Liver (tissue), 9 donors: ENCODE results near the gene PLXDC2. TPM values are rescaled to one million over a fixed set of nuclear protein-coding genes. Genes with fewer than 3 reads are reported as not detected.

ENCODE experiments used
- DNase-seq: peaks from one replicate; pipeline ENCODE4 v3.0.0-alpha.2; 2017; ENCODE audit warnings: low spot score
- H3K27ac ChIP-seq, 2 donors: one replicate each; pipeline ENCODE4 v1.7.0; 2013; ENCODE audit warnings: inconsistent platforms in 2 of 2, low read length in 2 of 2, control low read depth in 1 of 2, low read depth in 1 of 2, mild to moderate bottlenecking in 1 of 2
- H3K27me3 ChIP-seq, 4 donors: one replicate each; pipeline versions ENCODE4 v1.6.1 to v1.7.0; 2013; ENCODE audit warnings: low read length in 3 of 4, inconsistent platforms in 1 of 4, mild to moderate bottlenecking in 1 of 4, moderate library complexity in 1 of 4; ENCODE audit not compliant: control insufficient read depth in 4 of 4, insufficient read depth in 4 of 4
- H3K36me3 ChIP-seq, 4 donors: one replicate each; pipeline versions ENCODE4 v1.6.1 to v1.7.0; 2013; ENCODE audit warnings: low read length in 3 of 4, mild to moderate bottlenecking in 3 of 4, low read depth in 1 of 4, moderate library complexity in 1 of 4; ENCODE audit not compliant: control insufficient read depth in 4 of 4, insufficient read depth in 3 of 4
- H3K4me1 ChIP-seq, 4 donors: one replicate each; pipeline versions ENCODE4 v1.6.1 to v1.7.0; 2013; ENCODE audit warnings: low read length in 3 of 4, mild to moderate bottlenecking in 3 of 4, moderate library complexity in 1 of 4; ENCODE audit not compliant: control insufficient read depth in 4 of 4, insufficient read depth in 4 of 4
- H3K4me3 ChIP-seq, 3 donors: one replicate each; pipeline versions ENCODE4 v1.6.1 to v1.7.0; 2013; ENCODE audit warnings: low read length in 3 of 3, control low read depth in 1 of 3, low read depth in 1 of 3, mild to moderate bottlenecking in 1 of 3
- H3K9ac ChIP-seq, 2 donors: one replicate each; pipeline ENCODE4 v1.7.0; 2013; ENCODE audit warnings: low read length in 2 of 2, mild to moderate bottlenecking in 2 of 2, moderate library complexity in 2 of 2, control low read depth in 1 of 2, low read depth in 1 of 2
- H3K9me3 ChIP-seq, 4 donors: one replicate each; pipeline versions ENCODE4 v1.6.1 to v1.7.0; 2013; ENCODE audit warnings: low read length in 3 of 4; ENCODE audit not compliant: control insufficient read depth in 4 of 4
- ATF3 ChIP-seq: IDR thresholded peaks from 2 replicates; pipeline ENCODE4 v1.6.1; 2016; ENCODE audit warnings: antibody characterized with exemption
- CTCF ChIP-seq: fragments of 150-350 bp; IDR thresholded peaks from 2 replicates; pipeline ENCODE4 v1.5.1; 2017; ENCODE audit warnings: improper control_type of control experiment, low read depth, low read length; ENCODE audit not compliant: missing input control
- EGR1 ChIP-seq, 2 donors: IDR thresholded peaks; 2 replicates each; pipeline ENCODE4 v1.6.1; 2016 to 2018; ENCODE audit warnings: antibody characterized with exemption in 2 of 2, low read depth in 2 of 2
- FOXA1 ChIP-seq: IDR thresholded peaks from 2 replicates; pipeline ENCODE4 v1.6.1; 2016; ENCODE audit warnings: antibody characterized with exemption
- FOXA2 ChIP-seq: IDR thresholded peaks from 2 replicates; pipeline ENCODE4 v1.6.1; 2016; ENCODE audit warnings: antibody characterized with exemption
- GABPA ChIP-seq, 2 donors: IDR thresholded peaks in 1 of 2; conservative IDR thresholded peaks in 1 of 2; 2 replicates each; pipeline ENCODE4 v1.6.1; 2016; ENCODE audit warnings: antibody characterized with exemption in 2 of 2, mild to moderate bottlenecking in 1 of 2, moderate library complexity in 1 of 2
- HNF4A ChIP-seq, 2 donors: conservative IDR thresholded peaks; 2 replicates each; pipeline ENCODE4 v1.6.1; 2016; ENCODE audit warnings: antibody characterized with exemption in 2 of 2, mild to moderate bottlenecking in 2 of 2
- HNF4G ChIP-seq: IDR thresholded peaks from 2 replicates; pipeline ENCODE4 v1.6.1; 2016; ENCODE audit warnings: antibody characterized with exemption
- JUND ChIP-seq, 2 donors: IDR thresholded peaks; 2 replicates each; pipeline ENCODE4 v1.6.1; 2016; ENCODE audit warnings: antibody characterized with exemption in 2 of 2
- NR2F2 ChIP-seq: IDR thresholded peaks from 2 replicates; pipeline ENCODE4 v1.6.1; 2016; ENCODE audit warnings: antibody characterized with exemption
- RAD21 ChIP-seq, 2 donors: IDR thresholded peaks; 2 replicates each; pipeline ENCODE4 v1.6.1; 2016; ENCODE audit warnings: antibody characterized with exemption in 2 of 2, mild to moderate bottlenecking in 2 of 2
- RXRA ChIP-seq, 2 donors: IDR thresholded peaks; 2 replicates each; pipeline ENCODE4 v1.6.1; 2017 to 2018; ENCODE audit warnings: antibody characterized with exemption in 2 of 2, mild to moderate bottlenecking in 1 of 2
- SP1 ChIP-seq: IDR thresholded peaks from 2 replicates; pipeline ENCODE4 v1.6.1; 2018; ENCODE audit warnings: antibody characterized with exemption, mild to moderate bottlenecking
- TAF1 ChIP-seq: conservative IDR thresholded peaks from 2 replicates; pipeline ENCODE4 v1.6.1; 2016; ENCODE audit warnings: antibody characterized with exemption, mild to moderate bottlenecking
- YY1 ChIP-seq: IDR thresholded peaks from 2 replicates; pipeline ENCODE4 v1.6.1; 2016; ENCODE audit warnings: antibody characterized with exemption, mild to moderate bottlenecking
- WGBS: extraction: QIAGEN DNeasy Blood & Tissue Kit; methylation state at CpG from one replicate; pipeline ENCODE4 v1.1.7; 2013; 5-methylcytosine and 5-hydroxymethylcytosine counted together
- polyA plus RNA-seq, 2 donors: library from polyadenylated mRNA; stranded (reverse) in 1 of 2; unstranded in 1 of 2; fragments of 200-250 nt in 1 of 2; fragments of >200 nt in 1 of 2; fragmentation: Nextera tagmentation in 1 of 2; extraction: Ambion mirVana in 1 of 2; gene quantifications; one replicate each; pipeline versions ENCODE4 v1.2.1 to v1.2.3, GENCODE V29; 2013 to 2015
- total RNA-seq, 2 donors: library from RNA; depleted of rRNA; stranded (reverse); fragments of >200 nt; gene quantifications; one replicate each; pipeline ENCODE4 v1.2.3, GENCODE V29; 2014
- TF ChIP-seq, protein P1 (sequence below): IDR thresholded peaks from 2 replicates; pipeline ENCODE4 v1.6.1; 2016; ENCODE audit warnings: antibody characterized with exemption
- TF ChIP-seq, protein P2 (sequence below): IDR thresholded peaks from 2 replicates; pipeline ENCODE4 v1.6.1; 2016; ENCODE audit warnings: antibody characterized with exemption
- TF ChIP-seq, protein P3 (sequence below): IDR thresholded peaks from 2 replicates; pipeline ENCODE4 v1.6.1; 2016; ENCODE audit warnings: antibody characterized with exemption, mild to moderate bottlenecking
- donor health status: healthy.
- donor health status: healthy.
- donor health status: healthy.
- donor health status: healthy.
- donor health status: healthy.

The PLXDC2 gene
- total and polyA plus RNA-seq, 4 donors = 1.4 to 5.1 (median 2.4) TPM

GRCh38 chr10:19947215-19947614 lies 131.0 kb downstream of the PLXDC2 start:
- TF ChIP-seq CTCF (no peak), NR2F2 (peak; percentile 32)
- Histone ChIP-seq H3K4me1 (peaks cover 0 to 4% (median 0%) of the 10 kb centered on the region in 4 donors), H3K36me3 (no peaks in the 10 kb centered on the region), H3K9me3 (no peaks in the 10 kb centered on the region), H3K27ac (no peak overlapping the region), H3K4me3 (no peak overlapping the region), H3K27me3 (no peaks in the 10 kb centered on the region), H3K9ac (no peak overlapping the region)
- no peak for DNase-seq
- WGBS = 55% methylated on average over 3 of the region's 3 CpGs

GRCh38 chr10:19947656-19948055 lies 131.4 kb downstream of the PLXDC2 start:
- Histone ChIP-seq H3K4me1 (peaks cover 0 to 4% (median 0%) of the 10 kb centered on the region in 4 donors), H3K9me3 (no peaks in the 10 kb centered on the region), H3K27me3 (no peaks in the 10 kb centered on the region), H3K27ac (no peak overlapping the region), H3K4me3 (no peak overlapping the region), H3K9ac (no peak overlapping the region), H3K36me3 (no peaks in the 10 kb centered on the region)
- 83% methylated on average over 2 of the region's 2 CpGs for WGBS
- DNase-seq = no peak
- TF ChIP-seq ATF3 = no peak
- TF ChIP-seq HNF4G = no peak
- TF ChIP-seq RAD21 (IDR thresholded peaks at IDR 0.05) = no peak
- TF ChIP-seq, protein P1, sequence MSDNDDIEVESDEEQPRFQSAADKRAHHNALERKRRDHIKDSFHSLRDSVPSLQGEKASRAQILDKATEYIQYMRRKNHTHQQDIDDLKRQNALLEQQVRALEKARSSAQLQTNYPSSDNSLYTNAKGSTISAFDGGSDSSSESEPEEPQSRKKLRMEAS = no peak
- TF ChIP-seq, protein P2, sequence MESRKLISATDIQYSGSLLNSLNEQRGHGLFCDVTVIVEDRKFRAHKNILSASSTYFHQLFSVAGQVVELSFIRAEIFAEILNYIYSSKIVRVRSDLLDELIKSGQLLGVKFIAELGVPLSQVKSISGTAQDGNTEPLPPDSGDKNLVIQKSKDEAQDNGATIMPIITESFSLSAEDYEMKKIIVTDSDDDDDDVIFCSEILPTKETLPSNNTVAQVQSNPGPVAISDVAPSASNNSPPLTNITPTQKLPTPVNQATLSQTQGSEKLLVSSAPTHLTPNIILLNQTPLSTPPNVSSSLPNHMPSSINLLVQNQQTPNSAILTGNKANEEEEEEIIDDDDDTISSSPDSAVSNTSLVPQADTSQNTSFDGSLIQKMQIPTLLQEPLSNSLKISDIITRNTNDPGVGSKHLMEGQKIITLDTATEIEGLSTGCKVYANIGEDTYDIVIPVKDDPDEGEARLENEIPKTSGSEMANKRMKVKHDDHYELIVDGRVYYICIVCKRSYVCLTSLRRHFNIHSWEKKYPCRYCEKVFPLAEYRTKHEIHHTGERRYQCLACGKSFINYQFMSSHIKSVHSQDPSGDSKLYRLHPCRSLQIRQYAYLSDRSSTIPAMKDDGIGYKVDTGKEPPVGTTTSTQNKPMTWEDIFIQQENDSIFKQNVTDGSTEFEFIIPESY = no peak
- TF ChIP-seq TAF1 = no peak
- no peak for TF ChIP-seq NR2F2
- no peak for TF ChIP-seq JUND (IDR thresholded peaks at IDR 0.05)
- no peak for TF ChIP-seq HNF4A (conservative IDR thresholded peaks at IDR 0.05)
- TF ChIP-seq CTCF = no peak
- TF ChIP-seq GABPA (IDR thresholded peaks at IDR 0.05 in 1 of 2, conservative IDR thresholded peaks at IDR 0.05 in 1 of 2) = no peak
- no peak for TF ChIP-seq FOXA2
- no peak for TF ChIP-seq YY1
- TF ChIP-seq, protein P3, sequence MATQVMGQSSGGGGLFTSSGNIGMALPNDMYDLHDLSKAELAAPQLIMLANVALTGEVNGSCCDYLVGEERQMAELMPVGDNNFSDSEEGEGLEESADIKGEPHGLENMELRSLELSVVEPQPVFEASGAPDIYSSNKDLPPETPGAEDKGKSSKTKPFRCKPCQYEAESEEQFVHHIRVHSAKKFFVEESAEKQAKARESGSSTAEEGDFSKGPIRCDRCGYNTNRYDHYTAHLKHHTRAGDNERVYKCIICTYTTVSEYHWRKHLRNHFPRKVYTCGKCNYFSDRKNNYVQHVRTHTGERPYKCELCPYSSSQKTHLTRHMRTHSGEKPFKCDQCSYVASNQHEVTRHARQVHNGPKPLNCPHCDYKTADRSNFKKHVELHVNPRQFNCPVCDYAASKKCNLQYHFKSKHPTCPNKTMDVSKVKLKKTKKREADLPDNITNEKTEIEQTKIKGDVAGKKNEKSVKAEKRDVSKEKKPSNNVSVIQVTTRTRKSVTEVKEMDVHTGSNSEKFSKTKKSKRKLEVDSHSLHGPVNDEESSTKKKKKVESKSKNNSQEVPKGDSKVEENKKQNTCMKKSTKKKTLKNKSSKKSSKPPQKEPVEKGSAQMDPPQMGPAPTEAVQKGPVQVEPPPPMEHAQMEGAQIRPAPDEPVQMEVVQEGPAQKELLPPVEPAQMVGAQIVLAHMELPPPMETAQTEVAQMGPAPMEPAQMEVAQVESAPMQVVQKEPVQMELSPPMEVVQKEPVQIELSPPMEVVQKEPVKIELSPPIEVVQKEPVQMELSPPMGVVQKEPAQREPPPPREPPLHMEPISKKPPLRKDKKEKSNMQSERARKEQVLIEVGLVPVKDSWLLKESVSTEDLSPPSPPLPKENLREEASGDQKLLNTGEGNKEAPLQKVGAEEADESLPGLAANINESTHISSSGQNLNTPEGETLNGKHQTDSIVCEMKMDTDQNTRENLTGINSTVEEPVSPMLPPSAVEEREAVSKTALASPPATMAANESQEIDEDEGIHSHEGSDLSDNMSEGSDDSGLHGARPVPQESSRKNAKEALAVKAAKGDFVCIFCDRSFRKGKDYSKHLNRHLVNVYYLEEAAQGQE = no peak
- TF ChIP-seq SP1 = no peak
- TF ChIP-seq EGR1 (IDR thresholded peaks at IDR 0.05; ENCODE audit: low read depth in 2 of 2) = no peak
- no peak for TF ChIP-seq RXRA (IDR thresholded peaks at IDR 0.05)
- TF ChIP-seq FOXA1 = no peak
